OCI-LY1 (cell line): ENCODE measurements around the gene SPTBN2.

Source experiments
- H2AFZ ChIP-seq: fragments of 200-600 bp; sonication (generic), shearing (Covaris generic); 2 replicates; pipeline ENCODE4 v1.6.0; 2014; ENCODE audit warnings: antibody characterized with exemption, mild to moderate bottlenecking, low read length
- H3F3A ChIP-seq: fragments of 200-600 bp; sonication (generic), shearing (Covaris generic); 2 replicates; pipeline ENCODE4 v1.6.0; 2014; ENCODE audit warnings: mild to moderate bottlenecking, antibody characterized with exemption, low read length, moderate library complexity; ENCODE audit not compliant: insufficient read depth
- H3K27ac ChIP-seq: fragments of 200-600 bp; sonication (generic); 2 replicates; pipeline ENCODE4 v1.5.1; 2014; ENCODE audit warnings: low read length, mixed run types, mild to moderate bottlenecking, low read depth; ENCODE audit not compliant: poor library complexity, severe bottlenecking
- H3K27me3 ChIP-seq: fragments of 200-600 bp; sonication (generic); 2 replicates; pipeline ENCODE4 v1.6.0; 2014; ENCODE audit warnings: antibody characterized with exemption, mild to moderate bottlenecking, low read length, moderate library complexity; ENCODE audit not compliant: insufficient read depth
- H3K36me3 ChIP-seq: fragments of 200-600 bp; sonication (generic); 2 replicates; pipeline ENCODE4 v1.6.1; 2014; ENCODE audit warnings: mild to moderate bottlenecking, antibody characterized with exemption, low read length, moderate library complexity, mixed read lengths; ENCODE audit not compliant: insufficient read depth
- H3K4me1 ChIP-seq: fragments of 200-600 bp; sonication (generic); 2 replicates; pipeline ENCODE4 v1.5.1; 2014; ENCODE audit warnings: mild to moderate bottlenecking, low read length, moderate library complexity; ENCODE audit not compliant: insufficient read depth, severe bottlenecking
- H3K4me2 ChIP-seq: fragments of 200-600 bp; sonication (generic), shearing (Covaris generic); 2 replicates; pipeline ENCODE4 v1.6.1; 2014; ENCODE audit warnings: low read length
- H3K4me3 ChIP-seq: fragments of 200-600 bp; sonication (generic); 2 replicates; pipeline ENCODE4 v1.5.1; 2014; ENCODE audit warnings: low read length, low read depth, mild to moderate bottlenecking, mixed read lengths; ENCODE audit not compliant: poor library complexity, severe bottlenecking
- H3K79me2 ChIP-seq: fragments of 200-600 bp; shearing (Covaris generic); 2 replicates; pipeline ENCODE4 v1.6.1; 2016; ENCODE audit warnings: mixed run types, low read length, mixed read lengths; ENCODE audit not compliant: insufficient read depth
- H3K9ac ChIP-seq: fragments of 200-600 bp; sonication (generic), shearing (Covaris generic); 2 replicates; pipeline ENCODE4 v1.6.1; 2014; ENCODE audit warnings: mild to moderate bottlenecking, low read length, mixed read lengths
- H3K9me2 ChIP-seq: fragments of 200-600 bp; sonication (generic), shearing (Covaris generic); 2 replicates; pipeline ENCODE4 v1.6.1; 2014; ENCODE audit warnings: low read depth, mild to moderate bottlenecking, low read length, mixed read lengths
- H3K9me3 ChIP-seq: fragments of 200-600 bp; shearing (Covaris generic); 2 replicates; pipeline ENCODE4 v1.6.1; 2014; ENCODE audit warnings: low read length, mixed read lengths
- H4K20me1 ChIP-seq: fragments of 200-600 bp; sonication (generic), shearing (Covaris generic); 2 replicates; pipeline ENCODE4 v1.6.0; 2016; ENCODE audit warnings: mild to moderate bottlenecking, low read length; ENCODE audit not compliant: insufficient read depth
- EZH2 ChIP-seq: fragments of 200-600 bp; sonication (generic), shearing (Covaris generic); IDR thresholded peaks from 2 replicates; pipeline ENCODE4 v1.8.0; 2017; ENCODE audit warnings: borderline replicate concordance, mixed run types, mild to moderate bottlenecking, antibody characterized with exemption, low read length, moderate library complexity, mixed read lengths
- TF ChIP-seq, protein P1 (sequence below): fragments of 200-600 bp; sonication (generic), shearing (Covaris generic); IDR thresholded peaks from 2 replicates; pipeline ENCODE4 v1.5.1; 2017; ENCODE audit warnings: mild to moderate bottlenecking, antibody characterized with exemption, low read length, moderate library complexity, mixed read lengths

The SPTBN2 gene

DNA sequence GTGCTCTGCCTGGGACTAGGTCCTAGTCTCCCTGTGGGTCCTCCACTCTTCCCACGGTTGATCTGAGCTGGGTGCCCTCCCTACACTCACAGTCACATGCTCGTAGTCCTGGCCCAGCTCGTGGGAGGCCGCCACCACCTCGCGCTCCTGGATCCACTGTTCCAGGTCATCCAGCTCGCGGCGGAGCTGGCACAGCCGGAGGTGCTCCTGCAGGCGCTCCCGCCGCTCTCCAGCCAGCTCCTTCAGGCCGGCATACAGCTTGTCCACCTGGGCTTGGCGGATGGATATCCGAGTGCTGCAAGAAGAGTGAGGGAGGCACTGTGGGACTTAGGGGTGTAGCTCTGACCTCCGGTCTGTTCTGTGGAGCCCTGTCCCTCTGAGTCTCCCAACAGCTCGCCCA is 36.6 kb downstream of the SPTBN2 start:
- H3K4me2 ChIP-seq: no peak overlapping the region
- H3K79me2 ChIP-seq: no peaks in the 10 kb centered on the region
- no peaks in the 10 kb centered on the region for H3K27me3 ChIP-seq
- H3K9ac ChIP-seq: no peak overlapping the region
- peaks cover 46% of the 10 kb centered on the region for H3K36me3 ChIP-seq
- H3K27ac ChIP-seq: no peak overlapping the region
- H4K20me1 ChIP-seq: no peaks in the 10 kb centered on the region
- H3K4me1 ChIP-seq: peaks cover 8% of the 10 kb centered on the region
- H3K4me3 ChIP-seq: no peak overlapping the region
- no peak overlapping the region for H2AFZ ChIP-seq
- H3F3A ChIP-seq: no peaks in the 10 kb centered on the region
- no peaks in the 10 kb centered on the region for H3K9me2 ChIP-seq
- H3K9me3 ChIP-seq: no peaks in the 10 kb centered on the region
- no peak for TF ChIP-seq EZH2
- TF ChIP-seq, protein P1, sequence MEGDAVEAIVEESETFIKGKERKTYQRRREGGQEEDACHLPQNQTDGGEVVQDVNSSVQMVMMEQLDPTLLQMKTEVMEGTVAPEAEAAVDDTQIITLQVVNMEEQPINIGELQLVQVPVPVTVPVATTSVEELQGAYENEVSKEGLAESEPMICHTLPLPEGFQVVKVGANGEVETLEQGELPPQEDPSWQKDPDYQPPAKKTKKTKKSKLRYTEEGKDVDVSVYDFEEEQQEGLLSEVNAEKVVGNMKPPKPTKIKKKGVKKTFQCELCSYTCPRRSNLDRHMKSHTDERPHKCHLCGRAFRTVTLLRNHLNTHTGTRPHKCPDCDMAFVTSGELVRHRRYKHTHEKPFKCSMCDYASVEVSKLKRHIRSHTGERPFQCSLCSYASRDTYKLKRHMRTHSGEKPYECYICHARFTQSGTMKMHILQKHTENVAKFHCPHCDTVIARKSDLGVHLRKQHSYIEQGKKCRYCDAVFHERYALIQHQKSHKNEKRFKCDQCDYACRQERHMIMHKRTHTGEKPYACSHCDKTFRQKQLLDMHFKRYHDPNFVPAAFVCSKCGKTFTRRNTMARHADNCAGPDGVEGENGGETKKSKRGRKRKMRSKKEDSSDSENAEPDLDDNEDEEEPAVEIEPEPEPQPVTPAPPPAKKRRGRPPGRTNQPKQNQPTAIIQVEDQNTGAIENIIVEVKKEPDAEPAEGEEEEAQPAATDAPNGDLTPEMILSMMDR: no peak

DNA sequence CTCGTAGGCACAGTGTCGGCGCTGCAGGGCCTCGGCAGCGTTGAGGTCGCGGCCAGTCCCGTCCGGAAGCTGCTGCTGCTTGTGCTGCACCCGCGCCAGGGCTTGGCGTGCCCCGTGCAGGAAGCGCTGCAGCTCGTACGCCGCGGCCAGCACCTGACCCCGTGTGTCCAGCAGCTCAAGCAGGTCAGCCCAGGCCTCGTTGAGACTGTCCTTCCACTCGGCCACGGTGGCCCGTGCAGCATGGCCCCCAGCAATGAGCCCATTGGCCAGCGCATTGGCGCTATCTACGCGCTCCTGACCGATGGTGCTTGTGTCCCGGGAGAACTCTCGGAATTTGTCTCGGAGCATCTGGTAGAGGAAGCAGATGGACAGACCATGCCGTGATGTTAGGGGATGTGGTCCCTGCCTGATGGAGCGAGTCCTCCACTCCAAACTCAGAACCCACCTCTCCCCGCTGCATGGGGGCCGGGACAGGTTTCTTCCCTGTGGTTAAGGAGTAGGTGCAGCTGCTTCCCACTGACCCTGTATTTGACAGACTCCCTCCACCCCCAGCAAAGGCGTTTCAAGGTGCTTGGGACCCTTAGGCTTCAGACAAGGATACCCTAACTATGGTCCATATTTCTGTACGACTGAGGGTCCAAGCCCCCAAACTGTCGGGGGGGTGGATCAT is 37.6 kb downstream of the SPTBN2 start:
- Histone ChIP-seq H3F3A (no peaks in the 10 kb centered on the region), H4K20me1 (no peaks in the 10 kb centered on the region), H3K4me1 (peaks cover 6% of the 10 kb centered on the region), H3K4me3 (no peak overlapping the region), H3K27ac (no peak overlapping the region), H3K79me2 (no peaks in the 10 kb centered on the region), H3K4me2 (no peak overlapping the region), H3K9ac (no peak overlapping the region), H3K9me3 (no peaks in the 10 kb centered on the region), H3K36me3 (peaks cover 49% of the 10 kb centered on the region), H2AFZ (no peak overlapping the region), H3K9me2 (no peaks in the 10 kb centered on the region), H3K27me3 (no peaks in the 10 kb centered on the region)
- no peak for TF ChIP-seq EZH2
- TF ChIP-seq, protein P1: no peak

DNA sequence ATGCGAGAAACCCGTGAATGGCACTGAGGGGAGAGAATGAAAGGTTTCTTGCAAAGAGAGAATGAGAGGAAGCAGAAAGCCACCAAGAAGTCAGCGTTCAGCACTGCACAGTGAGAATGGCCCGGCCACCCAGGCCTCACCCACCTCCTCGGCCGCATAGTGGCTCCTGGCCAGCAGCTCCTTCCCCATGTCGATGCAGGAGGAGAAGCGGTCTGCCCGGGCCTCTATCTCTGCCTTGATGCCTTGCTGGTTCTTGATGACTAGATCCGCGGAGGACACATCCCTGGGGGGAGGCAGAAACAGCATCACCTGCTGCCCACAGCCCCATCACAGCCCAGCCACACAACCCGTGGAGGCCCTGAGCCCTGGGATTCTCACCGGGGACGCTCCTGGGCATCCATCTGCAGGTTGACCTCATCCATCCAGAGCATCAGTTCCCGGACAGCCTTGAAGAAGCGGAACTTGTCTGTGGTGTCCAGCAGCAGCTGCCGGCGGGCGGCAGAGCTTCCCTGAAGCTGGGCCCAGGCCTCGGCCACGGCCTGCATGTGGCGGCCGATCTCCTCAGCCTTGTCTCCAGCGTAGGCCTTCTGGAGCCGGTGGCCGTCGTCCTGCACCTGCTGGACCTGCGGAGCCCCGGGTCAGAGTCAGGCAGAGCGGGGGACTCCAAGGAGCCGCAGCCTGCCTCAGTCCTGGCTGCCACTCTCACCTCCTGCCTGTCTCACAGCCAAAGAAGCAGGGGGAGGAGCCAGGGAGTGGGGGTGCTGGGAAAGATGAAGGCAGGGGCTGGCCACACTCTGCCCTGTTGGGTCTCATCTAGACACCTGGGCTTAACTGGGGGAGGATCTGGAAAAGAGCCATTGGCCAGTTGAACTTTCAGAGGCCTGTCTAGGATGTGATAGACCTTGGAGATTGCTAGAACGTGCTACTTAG is 39.1 kb downstream of the SPTBN2 start:
- peaks cover 57% of the 10 kb centered on the region for H3K36me3 ChIP-seq
- no peak overlapping the region for H3K9ac ChIP-seq
- H2AFZ ChIP-seq: no peak overlapping the region
- H3K4me1 ChIP-seq: no peaks in the 10 kb centered on the region
- H3K9me2 ChIP-seq: no peaks in the 10 kb centered on the region
- no peaks in the 10 kb centered on the region for H3K79me2 ChIP-seq
- no peak overlapping the region for H3K27ac ChIP-seq
- H3K27me3 ChIP-seq: no peaks in the 10 kb centered on the region
- H3F3A ChIP-seq: no peaks in the 10 kb centered on the region
- H3K9me3 ChIP-seq: no peaks in the 10 kb centered on the region
- H3K4me3 ChIP-seq: no peak overlapping the region
- no peaks in the 10 kb centered on the region for H4K20me1 ChIP-seq
- TF ChIP-seq, protein P1: no peak
- TF ChIP-seq EZH2: no peak
- H3K4me2 ChIP-seq: no peak overlapping the region
